GM21381 (cell line): ENCODE measurements around the gene ISX.
"Not testable (repeated sequence)": the region's sequence is repeated elsewhere in the genome, so short reads cannot be mapped to it uniquely, and the experiment has no call there.

Source experiments
- ATAC-seq: cut with Tn5 transposase; IDR thresholded peaks from one replicate; pipeline ENCODE4 v1.9.1; 2021; ENCODE audit warnings: mild to moderate bottlenecking, moderate library complexity; ENCODE audit not compliant: unreplicated experiment

ISX gene

DNA sequence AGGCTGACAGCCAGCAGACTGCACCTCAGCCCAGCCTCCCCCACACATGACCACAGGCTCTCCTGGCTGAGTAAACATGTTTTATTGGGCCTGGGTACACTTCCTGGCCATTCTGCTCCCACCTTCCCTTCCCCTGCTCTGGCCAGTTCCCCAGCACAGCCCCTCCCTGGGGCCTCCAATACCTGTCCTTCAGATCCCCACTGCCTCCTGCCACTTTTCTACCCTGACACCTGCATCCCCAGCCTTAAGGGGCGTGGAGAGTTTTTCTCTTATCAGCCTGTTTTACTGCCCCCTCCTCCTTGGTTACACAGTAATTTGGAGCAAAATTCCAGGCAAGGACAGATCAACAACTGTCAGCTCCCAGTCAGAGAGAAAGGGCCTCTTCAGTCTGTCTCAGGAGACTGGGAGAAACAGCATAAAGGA, at the start of gene ISX:
TSS of gene ISX (plus strand) at position 363 of the 423 bp plus-strand sequence. CDS start 930 bp downstream, outside the sequence.
- ATAC-seq, result no peak

DNA sequence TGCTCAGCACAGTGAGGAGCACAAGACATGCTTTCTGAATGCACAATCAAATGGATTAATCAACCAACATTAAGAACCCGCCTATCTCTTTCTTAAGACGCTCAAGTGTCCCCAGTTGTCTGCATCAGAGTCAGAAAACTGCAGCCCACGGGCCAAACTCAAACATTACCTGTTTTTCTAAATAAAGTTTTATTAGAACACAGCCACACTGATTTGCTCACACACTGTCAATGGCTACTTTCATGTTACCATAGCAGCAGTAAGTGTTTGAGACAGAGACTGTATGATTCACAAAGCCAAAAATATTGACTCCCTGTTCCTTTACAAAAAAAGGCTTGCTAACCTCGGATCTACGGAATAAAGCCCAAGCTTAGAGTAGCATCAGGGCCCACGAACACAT, 49.0 kb upstream of the ISX start:
- no peak for ATAC-seq

DNA sequence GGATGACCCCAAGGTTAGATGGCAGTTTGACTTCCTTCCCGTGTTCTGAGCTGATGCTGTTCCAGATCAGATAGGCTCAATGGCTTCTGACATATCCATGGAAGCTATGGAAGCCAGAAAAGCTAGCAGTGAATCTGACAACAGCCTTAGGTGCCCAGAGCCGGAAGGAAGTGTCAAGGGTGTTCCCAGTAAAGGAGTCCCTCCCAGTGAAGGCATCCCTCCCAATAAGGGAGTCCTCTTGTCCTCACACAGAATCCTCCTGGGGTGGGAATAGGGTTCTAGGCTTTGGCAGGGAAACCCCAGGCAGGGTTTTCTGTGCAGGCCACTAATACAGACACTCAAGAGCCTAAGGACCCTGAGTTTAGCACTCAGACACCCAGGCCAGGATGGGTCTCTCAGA, 47.0 kb upstream of the ISX start:
- ATAC-seq, result no peak

DNA sequence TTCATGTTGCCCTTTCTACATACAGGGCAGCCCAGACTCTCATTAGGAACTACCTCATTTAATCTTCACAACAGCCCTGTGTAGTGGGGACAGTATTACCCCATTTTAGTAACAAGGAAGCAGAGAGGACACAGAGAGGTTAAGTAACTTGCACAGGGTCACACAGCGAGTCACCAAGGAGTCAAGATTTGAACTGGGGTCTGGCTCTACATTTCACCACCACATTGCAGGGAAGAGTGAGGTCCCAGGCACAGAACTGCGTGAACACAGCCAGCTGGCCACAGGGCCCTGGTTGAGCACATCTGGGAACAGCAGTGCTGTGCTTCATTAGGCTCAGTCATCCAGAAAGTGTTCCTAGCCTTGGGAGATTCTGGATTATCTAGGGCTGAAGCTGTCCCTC, 45.4 kb upstream of the ISX start:
- ATAC-seq, result no peak

DNA sequence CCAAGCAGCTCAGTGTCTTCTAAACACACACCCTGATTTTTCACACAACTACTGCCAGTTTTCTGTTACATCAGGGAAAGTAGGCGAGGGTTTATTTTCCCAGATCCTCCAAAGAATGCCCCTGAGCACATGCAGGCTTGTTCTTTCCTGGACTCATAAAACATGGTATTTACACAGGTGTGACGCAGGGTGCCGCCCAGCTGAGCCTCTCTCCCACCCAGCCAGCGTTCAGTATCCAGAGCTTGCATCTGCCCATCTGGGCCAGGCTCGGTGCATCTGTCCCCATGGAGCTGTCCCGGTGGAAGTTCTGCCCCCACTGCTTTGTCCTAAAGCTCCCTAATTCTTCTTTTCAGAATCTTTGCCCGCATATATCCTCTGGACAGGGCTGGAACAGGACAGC, 44.8 kb upstream of the ISX start:
- no peak for ATAC-seq

DNA sequence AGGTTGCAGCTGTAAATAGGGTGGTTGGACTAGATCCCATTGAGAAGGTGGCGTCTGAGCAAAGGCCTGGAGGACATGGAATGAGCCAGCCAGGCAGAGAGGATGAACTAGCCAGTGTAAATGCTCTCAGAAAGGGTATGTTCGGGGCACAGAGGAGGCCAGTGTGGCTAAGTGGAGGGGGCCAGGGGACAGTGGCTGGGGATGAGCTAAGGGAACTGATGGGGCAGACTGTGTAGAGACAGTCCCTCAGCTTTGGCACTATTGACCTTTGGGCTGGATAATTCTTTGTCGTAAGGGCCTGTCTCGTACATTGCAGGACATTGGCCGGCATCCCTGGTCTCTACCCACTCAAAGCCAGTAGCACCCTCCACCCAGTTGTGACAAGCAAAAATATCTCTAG, 43.7 kb upstream of the ISX start:
- ATAC-seq, result no peak

DNA sequence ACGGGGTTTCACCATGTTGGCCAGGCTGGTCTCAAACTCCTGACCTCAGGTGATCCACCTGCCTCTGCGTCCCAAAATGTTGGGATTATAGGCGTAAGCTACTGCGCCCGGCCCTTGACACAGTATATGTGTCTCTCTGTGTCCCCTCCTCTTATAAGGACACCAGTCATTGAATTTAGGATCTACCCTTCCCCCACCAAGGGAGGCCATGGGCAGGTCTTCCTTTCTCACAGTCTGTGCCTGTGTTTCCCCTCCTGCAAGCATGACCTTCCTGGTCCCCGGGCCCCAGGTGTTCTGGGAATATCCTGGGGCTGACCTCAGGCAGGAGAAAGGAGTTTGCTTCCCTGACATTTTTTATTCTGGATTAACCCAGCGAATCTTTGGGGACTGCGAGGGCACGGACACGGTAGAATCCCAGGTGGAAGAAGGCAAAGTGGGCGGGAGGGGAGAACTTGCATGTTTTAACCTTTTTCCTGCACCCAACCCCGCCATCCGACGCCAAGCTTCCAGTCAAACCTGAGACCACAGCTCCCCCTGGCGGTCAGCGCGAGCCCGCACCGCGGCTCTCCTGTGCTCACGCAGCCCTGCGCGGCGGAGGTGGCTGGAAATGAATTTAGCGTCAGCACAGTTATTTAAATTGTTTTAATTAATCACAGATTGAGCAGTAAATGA, 42.1 kb upstream of the ISX start:
- no peak for ATAC-seq

DNA sequence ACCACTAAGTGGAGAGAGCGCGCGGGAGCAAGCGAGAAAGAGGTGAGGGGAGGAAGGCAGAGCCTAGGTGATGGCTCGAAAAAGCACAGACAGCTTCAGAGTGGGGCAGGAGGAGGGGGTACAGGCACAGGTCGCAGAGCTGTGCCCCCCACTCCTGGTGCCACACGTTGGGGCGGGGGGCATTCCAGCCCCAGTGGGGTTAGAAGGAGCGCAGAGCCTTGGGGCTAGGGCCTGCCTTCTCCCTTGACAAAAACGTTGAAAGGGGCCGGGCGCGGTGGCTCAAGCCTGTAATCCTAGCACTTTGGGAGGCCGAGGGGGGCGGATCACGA, 41.6 kb upstream of the ISX start:
- no peak for ATAC-seq

DNA sequence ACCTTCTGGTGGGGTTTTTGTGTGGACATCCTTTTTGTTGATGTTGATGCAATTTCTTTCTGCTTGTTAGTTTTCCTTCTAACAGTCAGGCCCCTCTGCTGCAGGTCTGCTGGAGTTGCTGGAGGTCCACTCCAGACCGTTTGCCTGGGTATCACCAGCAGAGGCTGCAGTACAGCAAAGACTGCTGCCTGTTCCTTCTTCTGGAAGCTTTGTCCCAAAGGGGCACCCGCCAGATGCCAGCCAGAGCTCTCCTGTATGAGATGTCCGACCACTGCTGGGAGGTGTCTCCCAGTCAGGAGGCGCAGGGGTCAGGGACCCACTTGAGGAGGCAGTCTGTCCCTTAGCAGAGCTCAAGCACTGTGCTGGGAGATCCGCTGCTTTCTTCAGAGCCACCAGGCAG, 35.8 kb upstream of the ISX start:
- ATAC-seq, result not testable (repeated sequence)

DNA sequence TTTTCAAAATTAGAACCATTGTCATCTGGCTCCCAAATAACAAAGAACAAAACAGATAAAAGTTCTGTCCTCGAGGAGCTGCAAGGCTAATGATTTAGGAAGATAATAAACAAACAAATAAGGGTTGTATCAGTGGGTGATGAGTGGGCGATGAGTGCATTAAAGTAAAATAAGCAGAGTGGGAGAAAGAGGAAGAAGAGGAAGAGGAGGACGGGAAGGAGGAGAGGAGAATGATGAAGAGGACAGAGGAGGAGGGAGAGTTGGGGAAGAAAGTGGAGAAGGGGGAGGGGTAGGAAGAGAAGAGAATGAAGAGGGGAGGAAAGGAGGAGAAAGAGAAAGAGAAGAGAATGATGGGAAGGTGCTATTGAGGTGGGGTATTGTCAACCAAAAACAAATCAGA, 33.4 kb upstream of the ISX start:
- ATAC-seq, result no peak

DNA sequence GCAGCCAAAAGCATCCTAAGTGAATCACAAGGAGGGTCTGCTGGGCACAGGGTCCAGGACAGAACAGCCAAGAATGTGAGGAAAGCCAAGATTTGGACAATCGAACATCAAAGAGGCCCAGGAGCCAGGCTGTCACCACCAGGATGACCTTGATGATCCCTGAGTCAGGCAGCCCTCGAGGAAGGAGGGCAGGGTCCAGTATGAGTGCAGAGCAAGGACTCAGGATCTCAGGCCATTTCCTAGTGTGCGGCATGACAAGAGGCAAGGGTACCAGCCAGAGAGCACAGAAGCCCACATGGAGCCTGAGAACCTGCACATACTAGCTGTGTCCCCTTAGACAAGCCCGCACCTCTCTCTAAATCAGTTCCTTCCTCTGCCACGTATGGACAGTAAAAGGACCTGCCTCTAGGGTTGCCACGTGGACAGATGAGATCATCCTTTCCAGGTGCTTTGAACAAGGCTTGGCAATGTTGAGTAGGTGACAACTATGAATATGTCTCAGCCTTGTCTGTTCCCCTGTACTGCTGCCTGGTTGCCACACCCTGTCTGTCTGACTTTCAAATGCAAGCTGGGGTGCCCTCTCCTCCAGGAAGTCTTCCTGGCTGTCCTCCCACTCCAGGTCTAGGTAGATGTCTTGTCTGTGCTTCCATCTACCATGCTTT, 32.2 kb upstream of the ISX start:
- ATAC-seq, result no peak

DNA sequence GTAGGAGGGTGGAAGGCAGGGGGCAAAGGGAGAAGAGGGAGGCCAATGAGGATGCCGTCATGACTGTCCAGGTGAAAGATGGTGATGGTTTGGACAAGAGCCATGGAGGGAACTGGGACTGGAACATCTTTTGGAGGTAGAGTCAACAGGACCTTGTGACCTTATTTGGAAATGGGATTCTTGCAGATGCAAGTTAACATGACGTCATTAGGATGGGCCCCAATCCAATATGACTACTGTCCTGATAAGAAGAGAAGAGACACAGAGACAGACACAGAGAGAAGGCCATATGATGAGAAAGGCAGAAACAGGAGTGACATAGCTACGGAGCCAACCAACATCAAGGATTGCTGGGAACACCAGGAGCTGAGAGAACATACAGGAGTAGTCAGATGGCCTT, 31.0 kb upstream of the ISX start:
- no peak for ATAC-seq

DNA sequence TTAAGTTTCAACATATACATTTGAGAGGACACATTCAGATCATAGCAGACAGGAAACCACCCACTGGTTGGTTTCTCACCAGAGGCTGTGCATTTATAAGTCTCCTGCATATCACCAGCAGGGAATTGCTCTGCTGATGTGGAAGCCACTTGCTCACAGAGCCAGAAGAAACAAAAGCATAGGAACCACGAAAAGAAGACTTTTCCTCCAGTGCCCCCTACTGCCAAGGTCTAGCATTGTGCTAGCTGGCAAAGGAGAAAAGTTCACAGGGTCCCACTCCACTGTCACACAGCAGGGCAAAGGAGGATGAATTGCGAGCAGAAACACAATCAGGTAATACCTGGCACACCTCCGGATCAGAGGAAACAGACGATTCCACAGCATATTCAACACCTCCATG, 28.9 kb upstream of the ISX start:
- ATAC-seq, result no peak

DNA sequence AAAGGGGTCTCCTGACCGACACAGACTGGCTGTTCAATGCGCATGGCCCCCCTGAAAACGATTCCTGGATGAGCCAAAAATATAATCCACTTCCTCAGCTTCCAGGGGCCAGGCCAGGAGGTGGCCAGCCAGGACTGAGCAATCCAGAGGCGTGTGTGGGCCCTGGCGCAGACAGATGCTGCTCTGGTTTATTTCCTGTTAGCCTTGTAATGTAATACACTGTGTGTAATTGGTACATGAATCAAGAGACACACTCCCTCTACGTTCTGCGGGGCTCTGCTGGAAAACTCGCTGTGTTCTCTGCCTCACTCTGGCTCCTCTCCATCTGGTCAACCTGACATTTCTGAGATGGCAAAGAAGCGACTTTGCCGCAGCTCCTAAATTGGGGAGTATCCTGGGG, 26.3 kb upstream of the ISX start:
- ATAC-seq, result no peak

DNA sequence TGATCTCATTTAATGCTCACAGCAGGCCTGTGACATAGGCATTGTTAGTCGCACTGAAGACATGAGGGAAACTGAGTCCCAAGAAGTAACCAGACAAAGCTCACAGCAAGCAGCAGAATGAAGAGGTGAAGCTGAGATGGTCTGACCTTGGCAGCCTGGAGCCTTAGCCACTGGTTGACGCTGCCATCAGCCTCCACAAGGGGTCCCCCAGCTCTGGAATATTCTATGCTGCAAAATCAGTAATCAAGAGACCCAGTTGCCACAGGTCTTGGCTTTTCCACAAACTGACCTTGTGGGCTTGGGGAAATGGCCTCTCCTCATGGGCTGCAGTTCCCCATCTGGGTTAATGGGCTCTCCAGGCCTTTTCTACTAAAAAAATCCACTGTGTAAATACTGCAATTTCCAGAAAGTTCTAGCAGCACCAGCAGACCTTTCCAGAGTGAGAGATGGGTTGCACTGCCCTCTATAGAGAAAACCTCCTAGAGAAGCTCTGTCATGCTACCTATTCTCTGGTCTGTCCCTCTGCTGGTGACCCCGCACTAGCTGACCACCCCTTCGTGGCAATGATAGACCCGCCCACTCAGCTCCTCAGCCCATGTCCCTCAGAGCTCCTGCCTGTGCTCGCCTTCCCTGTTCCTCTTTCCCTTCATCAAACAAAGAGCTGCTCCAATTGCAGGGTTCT, 22.6 kb upstream of the ISX start:
- peak; percentile 52 for ATAC-seq

DNA sequence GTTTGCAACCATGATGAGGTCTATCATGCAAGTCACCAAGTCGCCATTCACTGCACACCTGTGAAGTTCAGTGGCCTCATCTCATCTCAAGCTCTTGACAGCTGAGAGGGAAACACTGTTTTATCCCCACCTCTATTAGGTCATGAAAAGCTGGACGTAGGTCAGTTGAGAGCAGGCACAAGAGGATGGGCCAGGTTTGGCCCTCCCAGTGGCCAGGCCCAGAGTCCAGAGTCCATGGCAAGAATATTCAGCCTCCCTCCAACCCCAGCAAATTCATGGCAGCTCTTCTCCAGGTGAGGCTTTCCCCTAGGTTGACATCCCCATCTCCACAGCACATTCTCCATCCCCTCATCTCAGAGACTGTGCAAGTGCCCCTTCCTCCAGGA, 22.0 kb upstream of the ISX start:
- ATAC-seq, result no peak

DNA sequence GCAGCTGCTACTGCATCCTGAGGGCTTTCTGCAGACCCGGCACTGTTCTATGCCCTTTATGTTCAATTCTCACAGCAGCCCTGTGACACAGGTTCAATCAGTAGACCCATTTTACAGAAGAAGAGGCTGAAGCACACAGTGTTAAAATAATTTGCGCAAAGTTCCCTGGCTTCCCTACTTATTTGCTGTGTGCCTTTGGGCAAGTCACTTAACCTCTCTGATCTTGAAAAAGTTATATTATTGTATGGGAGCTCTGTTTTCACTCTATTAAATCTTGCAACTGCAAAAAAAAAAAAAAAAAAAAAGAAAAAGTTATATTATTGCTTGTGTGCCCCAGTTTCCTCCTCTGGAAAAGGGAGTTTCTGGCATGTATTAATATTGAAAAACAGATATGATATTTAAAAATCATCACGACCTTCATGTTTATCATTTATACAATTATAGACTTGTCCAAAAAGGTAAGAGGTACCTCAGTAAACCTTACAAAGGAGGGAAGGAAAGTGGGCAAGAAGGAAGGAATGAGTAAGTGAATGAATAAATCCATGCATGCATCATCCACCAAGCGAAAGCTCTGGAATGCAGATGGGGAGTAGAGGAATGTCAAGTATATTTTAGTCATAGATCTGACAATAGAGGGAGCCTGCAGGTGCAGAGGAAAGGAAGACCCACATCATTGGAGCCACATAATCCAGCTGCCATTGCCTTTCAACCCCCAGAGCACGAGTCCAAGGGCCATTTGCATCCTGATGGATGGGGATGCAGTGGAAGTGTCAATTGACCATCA, 21.2 kb upstream of the ISX start:
- no peak for ATAC-seq

DNA sequence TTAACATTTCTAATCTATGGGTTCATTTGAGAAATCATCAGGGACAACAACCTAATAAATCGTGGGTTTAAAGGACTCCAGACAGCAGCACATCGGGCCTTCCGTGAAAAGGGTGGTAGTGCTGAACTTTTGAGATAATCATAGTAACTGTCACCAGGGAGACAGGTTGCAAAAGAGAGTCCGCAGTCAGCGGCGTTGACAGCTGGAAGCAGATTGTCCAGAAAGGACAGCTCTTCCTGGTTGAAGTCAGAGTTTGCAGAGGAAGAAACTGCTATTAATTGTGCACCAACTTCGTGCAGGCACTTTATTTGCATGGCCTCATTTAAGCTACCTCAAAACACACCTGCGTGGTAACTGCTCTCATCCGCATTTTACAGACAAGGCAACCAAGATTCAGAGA, 20.5 kb upstream of the ISX start:
- ATAC-seq, result no peak

DNA sequence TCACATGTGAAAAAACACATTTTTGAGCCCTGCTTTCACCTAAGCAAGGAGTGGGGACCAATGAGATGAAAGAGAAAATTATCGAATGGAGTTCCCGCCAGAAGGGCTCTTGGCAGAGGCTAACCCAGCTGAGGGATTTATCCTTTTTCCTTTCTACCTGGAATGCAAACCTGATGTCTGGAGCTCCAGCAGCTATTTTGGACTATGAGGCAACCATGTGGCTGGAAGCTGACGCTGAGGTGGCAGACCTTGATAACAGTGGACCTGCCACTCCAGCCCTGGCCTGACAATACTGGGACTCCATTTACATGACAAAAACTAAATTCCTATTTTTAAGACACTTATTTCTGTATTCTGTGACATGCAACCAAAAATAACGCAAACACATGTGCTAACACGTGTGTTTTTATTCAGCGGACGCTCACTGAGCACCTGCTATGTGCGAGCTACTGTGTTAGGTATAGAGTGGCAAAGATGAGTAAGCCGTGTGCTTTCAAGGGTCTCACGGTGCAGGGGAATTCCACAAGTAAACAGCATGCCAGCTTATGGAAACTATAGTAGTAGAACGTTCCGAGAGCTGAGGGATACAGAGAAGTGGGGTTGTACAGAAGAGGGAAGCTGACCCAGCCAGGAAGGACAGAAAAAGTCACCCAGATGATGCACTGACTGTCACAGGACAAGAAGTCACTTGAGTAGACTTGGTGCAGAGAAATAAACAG, 19.1 kb upstream of the ISX start:
- ATAC-seq, result no peak

DNA sequence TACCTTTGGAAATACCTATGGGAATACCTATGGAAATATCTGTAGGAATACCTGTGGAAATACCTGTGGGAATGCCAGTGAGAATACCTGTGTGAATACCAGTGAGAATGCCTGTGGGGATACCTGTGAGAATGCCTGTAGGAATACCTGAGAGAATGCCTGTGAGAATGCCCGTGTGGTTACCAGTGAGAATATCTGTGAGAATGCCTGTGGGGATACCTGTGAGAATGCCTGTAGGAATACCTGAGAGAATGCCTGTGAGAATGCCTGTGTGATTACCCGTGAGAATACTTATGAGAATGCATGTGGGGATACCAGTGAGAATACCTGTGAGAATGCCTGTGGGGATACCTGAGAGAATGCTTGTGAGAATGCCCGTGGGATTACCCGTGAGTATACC, 15.9 kb upstream of the ISX start:
- not testable (repeated sequence) for ATAC-seq

DNA sequence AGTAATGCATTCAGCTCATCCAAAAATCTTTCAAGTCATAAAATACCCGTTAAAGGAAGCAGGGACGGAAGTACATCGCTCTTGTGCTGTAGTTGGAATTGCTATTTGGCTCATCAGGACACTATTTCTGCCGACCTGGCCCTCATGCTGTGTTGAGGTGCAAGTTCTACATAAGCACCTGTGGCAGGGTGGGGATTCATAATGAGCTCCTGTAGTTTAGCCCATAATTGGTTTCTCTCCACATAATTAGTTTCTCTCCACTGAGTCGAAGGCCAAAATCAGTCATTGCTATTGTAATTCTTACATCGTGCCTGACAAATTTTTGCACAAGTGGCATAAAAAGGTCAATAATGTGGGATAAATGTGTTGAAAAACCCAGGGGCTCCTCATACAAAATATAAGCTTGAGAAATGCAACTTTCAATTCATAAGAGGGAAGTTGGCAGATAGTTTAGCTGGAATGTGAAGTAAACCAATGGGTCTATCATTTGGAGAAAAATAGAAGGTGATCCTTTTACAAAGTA, 14.9 kb upstream of the ISX start:
- no peak for ATAC-seq
